22Rv1 (cell line): ENCODE measurements around the gene GRAP.

Source experiments
- H3K27ac ChIP-seq: fragments of 450-650 bp; 2 replicates; pipeline ENCODE4 v1.5.1; 2017
- ZFX ChIP-seq: fragments of 450-650 bp; IDR thresholded peaks from 2 replicates; pipeline ENCODE4 v1.6.1; 2017; ENCODE audit warnings: antibody characterized with exemption, borderline replicate concordance
- TF ChIP-seq, protein P1 (sequence below): fragments of 450-650 bp; IDR thresholded peaks from 2 replicates; pipeline ENCODE4 v1.5.1; 2017; ENCODE audit warnings: mild to moderate bottlenecking

GRAP gene

DNA sequence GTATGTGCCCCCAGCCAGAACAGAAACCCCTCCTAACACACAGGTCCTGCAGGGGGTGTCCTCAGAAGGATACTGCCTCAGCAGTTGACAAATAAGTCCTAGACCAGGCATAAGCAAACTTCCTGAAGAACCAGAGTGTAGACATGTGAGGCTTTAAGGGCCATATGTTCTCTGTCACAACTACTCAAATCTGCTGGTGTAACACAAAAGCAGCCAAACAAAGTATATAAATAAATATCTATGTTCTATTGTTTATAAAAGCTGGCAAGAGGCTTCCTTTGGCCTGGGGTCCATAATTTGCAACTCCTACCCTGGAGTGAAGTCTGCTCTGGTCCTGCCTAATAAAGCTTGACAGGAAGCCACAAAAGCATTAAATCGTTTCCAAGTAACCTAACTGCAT, 52.1 kb downstream of the GRAP start:
- H3K27ac ChIP-seq: no peak overlapping the region
- no peak for TF ChIP-seq ZFX
- TF ChIP-seq, protein P1, sequence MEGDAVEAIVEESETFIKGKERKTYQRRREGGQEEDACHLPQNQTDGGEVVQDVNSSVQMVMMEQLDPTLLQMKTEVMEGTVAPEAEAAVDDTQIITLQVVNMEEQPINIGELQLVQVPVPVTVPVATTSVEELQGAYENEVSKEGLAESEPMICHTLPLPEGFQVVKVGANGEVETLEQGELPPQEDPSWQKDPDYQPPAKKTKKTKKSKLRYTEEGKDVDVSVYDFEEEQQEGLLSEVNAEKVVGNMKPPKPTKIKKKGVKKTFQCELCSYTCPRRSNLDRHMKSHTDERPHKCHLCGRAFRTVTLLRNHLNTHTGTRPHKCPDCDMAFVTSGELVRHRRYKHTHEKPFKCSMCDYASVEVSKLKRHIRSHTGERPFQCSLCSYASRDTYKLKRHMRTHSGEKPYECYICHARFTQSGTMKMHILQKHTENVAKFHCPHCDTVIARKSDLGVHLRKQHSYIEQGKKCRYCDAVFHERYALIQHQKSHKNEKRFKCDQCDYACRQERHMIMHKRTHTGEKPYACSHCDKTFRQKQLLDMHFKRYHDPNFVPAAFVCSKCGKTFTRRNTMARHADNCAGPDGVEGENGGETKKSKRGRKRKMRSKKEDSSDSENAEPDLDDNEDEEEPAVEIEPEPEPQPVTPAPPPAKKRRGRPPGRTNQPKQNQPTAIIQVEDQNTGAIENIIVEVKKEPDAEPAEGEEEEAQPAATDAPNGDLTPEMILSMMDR: no peak

- H3K27ac ChIP-seq: no peak overlapping the region
- no peak for TF ChIP-seq ZFX
- TF ChIP-seq, protein P1: no peak
Measured at GRCh38 chr17:18993905-18994526, 52.7 kb downstream of the GRAP start.

DNA sequence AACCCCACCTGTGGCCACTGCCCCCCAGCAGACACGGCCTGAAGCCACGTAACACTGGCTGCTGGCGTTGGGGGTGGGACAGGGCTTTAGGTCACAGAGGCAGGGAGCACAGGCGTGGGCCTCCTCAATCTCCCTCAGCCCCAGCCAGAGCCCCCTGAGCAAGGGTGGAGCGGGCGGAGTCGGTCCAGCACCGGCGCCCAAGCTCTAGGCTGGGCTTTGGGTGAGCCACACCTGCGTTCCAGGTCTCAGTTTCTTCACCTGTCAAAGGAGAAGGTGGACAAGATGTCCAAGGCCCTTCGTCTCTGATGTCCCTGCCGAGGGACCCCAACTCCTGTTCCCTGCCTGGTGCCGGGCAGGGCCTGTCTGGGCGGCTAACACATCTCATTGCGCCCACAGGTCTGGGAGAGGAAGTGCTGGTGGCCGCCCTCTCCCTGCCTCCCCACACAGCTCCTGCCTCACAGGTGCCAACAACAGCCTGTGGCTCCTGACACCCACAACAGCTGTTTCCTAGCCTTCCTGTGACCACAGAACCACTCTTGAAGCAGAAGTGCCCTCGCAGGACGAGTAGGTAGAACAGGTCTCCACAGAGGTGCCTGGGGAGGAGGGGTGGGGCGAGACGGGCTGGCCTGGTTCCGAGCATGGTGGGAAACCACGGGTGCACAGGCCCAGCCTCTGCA, 54.2 kb downstream of the GRAP start:
- no peak overlapping the region for H3K27ac ChIP-seq
- TF ChIP-seq, protein P1: no peak
- TF ChIP-seq ZFX: no peak

- TF ChIP-seq, protein P1: no peak
- TF ChIP-seq ZFX: no peak
- no peak overlapping the region for H3K27ac ChIP-seq
Measured at GRCh38 chr17:18991531-18992315, 55.0 kb downstream of the GRAP start.

- TF ChIP-seq, protein P1: no peak
- no peak for TF ChIP-seq ZFX
Measured at GRCh38 chr17:18990331-18990730, 56.4 kb downstream of the GRAP start.

DNA sequence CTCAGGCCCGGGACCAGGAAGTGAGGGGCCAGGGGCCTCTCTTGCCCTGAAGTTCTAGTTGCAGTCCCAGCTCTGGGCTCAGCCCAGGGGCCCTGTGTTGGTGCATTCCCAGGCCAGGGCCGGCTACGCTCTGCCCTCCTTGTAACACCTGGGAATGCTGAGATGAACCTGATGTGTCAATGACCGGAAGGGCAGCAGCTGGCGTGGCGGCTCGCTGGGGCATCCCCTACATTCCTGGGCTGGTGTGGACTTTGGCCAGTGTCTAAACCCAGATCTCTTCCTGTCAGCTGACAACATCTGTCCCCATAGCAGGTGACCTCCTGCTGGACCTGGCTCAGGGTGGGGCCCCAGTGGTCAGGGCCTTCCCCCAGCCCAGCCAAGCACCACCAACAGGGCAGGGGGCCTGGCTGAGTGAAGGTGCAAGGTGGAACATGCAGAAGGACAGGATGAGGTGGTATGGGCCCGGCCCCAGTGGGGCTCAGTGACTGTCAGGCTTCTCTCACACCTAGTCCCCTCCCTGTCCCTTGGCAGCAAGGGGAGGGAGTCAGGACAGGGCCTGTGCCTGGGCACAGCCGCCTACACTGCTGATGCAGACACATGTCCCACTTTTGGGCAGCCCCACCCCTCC, 58.1 kb downstream of the GRAP start:
- no peak for TF ChIP-seq ZFX
- TF ChIP-seq, protein P1: no peak
- no peak overlapping the region for H3K27ac ChIP-seq

More at GRCh38 chr17:18990331-18990730, 56.4 kb downstream of the GRAP start:
- H3K27ac ChIP-seq: no peak overlapping the region
